ENCODE results near the gene TRIO.

The TRIO gene

GRCh38 chr5:14226149-14226548 lies 83.0 kb downstream of the TRIO start:
- H3K27me3 ChIP-seq (ENCODE audit: control insufficient read depth in 1 of 2, insufficient read depth in 2 of 2, low read length in 2 of 2): no peaks in the 10 kb centered on the region
- no peaks in the 10 kb centered on the region for H3K9me3 ChIP-seq (ENCODE audit: low read length)
- peaks cover 11% of the 10 kb centered on the region for H3K4me1 ChIP-seq (ENCODE audit: insufficient read depth, low read length)
- H3K4me3 ChIP-seq (ENCODE audit: low read depth in 1 of 2, low read length in 2 of 2): no peak overlapping the region
- no peak overlapping the region for H3K9ac ChIP-seq (ENCODE audit: low read length)
- no peak overlapping the region for H3K27ac ChIP-seq (ENCODE audit: low read depth, low read length)
- H3K36me3 ChIP-seq (ENCODE audit: insufficient read depth, low read length): no peaks in the 10 kb centered on the region

GRCh38 chr5:14226554-14226953 lies 83.4 kb downstream of the TRIO start:
- Histone ChIP-seq H3K9ac (ENCODE audit: low read length) (no peak overlapping the region), H3K36me3 (ENCODE audit: insufficient read depth, low read length) (no peaks in the 10 kb centered on the region), H3K27me3 (ENCODE audit: control insufficient read depth in 1 of 2, insufficient read depth in 2 of 2, low read length in 2 of 2) (no peaks in the 10 kb centered on the region), H3K4me1 (ENCODE audit: insufficient read depth, low read length) (peaks cover 7% of the 10 kb centered on the region), H3K27ac (ENCODE audit: low read depth, low read length) (no peak overlapping the region), H3K4me3 (ENCODE audit: low read depth in 1 of 2, low read length in 2 of 2) (no peak overlapping the region), H3K9me3 (ENCODE audit: low read length) (no peaks in the 10 kb centered on the region)

GRCh38 chr5:14226992-14227391 lies 83.8 kb downstream of the TRIO start:
- Histone ChIP-seq H3K9ac (ENCODE audit: low read length) (no peak overlapping the region), H3K4me1 (ENCODE audit: insufficient read depth, low read length) (peaks cover 6% of the 10 kb centered on the region), H3K27ac (ENCODE audit: low read depth, low read length) (no peak overlapping the region), H3K9me3 (ENCODE audit: low read length) (no peaks in the 10 kb centered on the region), H3K27me3 (ENCODE audit: control insufficient read depth in 1 of 2, insufficient read depth in 2 of 2, low read length in 2 of 2) (no peaks in the 10 kb centered on the region), H3K4me3 (ENCODE audit: low read depth in 1 of 2, low read length in 2 of 2) (no peak overlapping the region), H3K36me3 (ENCODE audit: insufficient read depth, low read length) (no peaks in the 10 kb centered on the region)

- Histone ChIP-seq H3K4me1 (ENCODE audit: insufficient read depth, low read length) (peaks cover 6% of the 10 kb centered on the region), H3K9me3 (ENCODE audit: low read length) (no peaks in the 10 kb centered on the region), H3K27me3 (ENCODE audit: control insufficient read depth in 1 of 2, insufficient read depth in 2 of 2, low read length in 2 of 2) (no peaks in the 10 kb centered on the region), H3K36me3 (ENCODE audit: insufficient read depth, low read length) (no peaks in the 10 kb centered on the region), H3K4me3 (ENCODE audit: low read depth in 1 of 2, low read length in 2 of 2) (no peak overlapping the region), H3K27ac (ENCODE audit: low read depth, low read length) (no peak overlapping the region), H3K9ac (ENCODE audit: low read length) (no peak overlapping the region)
These were observed 84.4 kb downstream of the TRIO start for GRCh38 chr5:14227513-14227912.

- Histone ChIP-seq H3K9me3 (ENCODE audit: low read length) (no peaks in the 10 kb centered on the region), H3K36me3 (ENCODE audit: insufficient read depth, low read length) (no peaks in the 10 kb centered on the region), H3K4me3 (ENCODE audit: low read depth in 1 of 2, low read length in 2 of 2) (no peak overlapping the region), H3K27me3 (ENCODE audit: control insufficient read depth in 1 of 2, insufficient read depth in 2 of 2, low read length in 2 of 2) (no peaks in the 10 kb centered on the region), H3K27ac (ENCODE audit: low read depth, low read length) (no peak overlapping the region), H3K9ac (ENCODE audit: low read length) (no peak overlapping the region), H3K4me1 (ENCODE audit: insufficient read depth, low read length) (peaks cover 6% of the 10 kb centered on the region)
These were observed 85.1 kb downstream of the TRIO start for GRCh38 chr5:14228219-14228618.

- Histone ChIP-seq H3K36me3 (ENCODE audit: insufficient read depth, low read length) (no peaks in the 10 kb centered on the region), H3K27ac (ENCODE audit: low read depth, low read length) (no peak overlapping the region), H3K4me3 (ENCODE audit: low read depth in 1 of 2, low read length in 2 of 2) (no peak overlapping the region), H3K9me3 (ENCODE audit: low read length) (no peaks in the 10 kb centered on the region), H3K27me3 (ENCODE audit: control insufficient read depth in 1 of 2, insufficient read depth in 2 of 2, low read length in 2 of 2) (no peaks in the 10 kb centered on the region), H3K4me1 (ENCODE audit: insufficient read depth, low read length) (peaks cover 6% of the 10 kb centered on the region), H3K9ac (ENCODE audit: low read length) (no peak overlapping the region)
These were observed 86.0 kb downstream of the TRIO start for GRCh38 chr5:14229181-14229580.

GRCh38 chr5:14229734-14230133 lies 86.6 kb downstream of the TRIO start:
- no peaks in the 10 kb centered on the region for H3K27me3 ChIP-seq (ENCODE audit: control insufficient read depth in 1 of 2, insufficient read depth in 2 of 2, low read length in 2 of 2)
- no peaks in the 10 kb centered on the region for H3K9me3 ChIP-seq (ENCODE audit: low read length)
- H3K4me3 ChIP-seq (ENCODE audit: low read depth in 1 of 2, low read length in 2 of 2): no peak overlapping the region
- H3K27ac ChIP-seq (ENCODE audit: low read depth, low read length): no peak overlapping the region
- no peaks in the 10 kb centered on the region for H3K36me3 ChIP-seq (ENCODE audit: insufficient read depth, low read length)
- no peak overlapping the region for H3K9ac ChIP-seq (ENCODE audit: low read length)
- H3K4me1 ChIP-seq (ENCODE audit: insufficient read depth, low read length): peaks cover 6% of the 10 kb centered on the region

GRCh38 chr5:14231156-14231555 lies 88.0 kb downstream of the TRIO start:
- Histone ChIP-seq H3K27ac (ENCODE audit: low read depth, low read length) (no peak overlapping the region), H3K27me3 (ENCODE audit: control insufficient read depth in 1 of 2, insufficient read depth in 2 of 2, low read length in 2 of 2) (no peaks in the 10 kb centered on the region), H3K4me3 (ENCODE audit: low read depth in 1 of 2, low read length in 2 of 2) (no peak overlapping the region), H3K36me3 (ENCODE audit: insufficient read depth, low read length) (no peaks in the 10 kb centered on the region), H3K9me3 (ENCODE audit: low read length) (no peaks in the 10 kb centered on the region), H3K4me1 (ENCODE audit: insufficient read depth, low read length) (peaks cover 6% of the 10 kb centered on the region), H3K9ac (ENCODE audit: low read length) (no peak overlapping the region)

GRCh38 chr5:14231890-14232289 lies 88.7 kb downstream of the TRIO start:
- Histone ChIP-seq H3K4me1 (ENCODE audit: insufficient read depth, low read length) (peaks cover 6% of the 10 kb centered on the region), H3K27ac (ENCODE audit: low read depth, low read length) (no peak overlapping the region), H3K27me3 (ENCODE audit: control insufficient read depth in 1 of 2, insufficient read depth in 2 of 2, low read length in 2 of 2) (no peaks in the 10 kb centered on the region), H3K4me3 (ENCODE audit: low read depth in 1 of 2, low read length in 2 of 2) (no peak overlapping the region), H3K9me3 (ENCODE audit: low read length) (no peaks in the 10 kb centered on the region), H3K9ac (ENCODE audit: low read length) (no peak overlapping the region), H3K36me3 (ENCODE audit: insufficient read depth, low read length) (no peaks in the 10 kb centered on the region)

- H3K4me1 ChIP-seq (ENCODE audit: insufficient read depth, low read length): peaks cover 29% of the 10 kb centered on the region
- no peak overlapping the region for H3K9ac ChIP-seq (ENCODE audit: low read length)
- H3K27ac ChIP-seq (ENCODE audit: low read depth, low read length): no peak overlapping the region
- H3K36me3 ChIP-seq (ENCODE audit: insufficient read depth, low read length): no peaks in the 10 kb centered on the region
- H3K27me3 ChIP-seq (ENCODE audit: control insufficient read depth in 1 of 2, insufficient read depth in 2 of 2, low read length in 2 of 2): no peaks in the 10 kb centered on the region
- no peaks in the 10 kb centered on the region for H3K9me3 ChIP-seq (ENCODE audit: low read length)
- H3K4me3 ChIP-seq (ENCODE audit: low read depth in 1 of 2, low read length in 2 of 2): no peak overlapping the region
These were observed 91.1 kb downstream of the TRIO start for GRCh38 chr5:14234204-14234603.

- no peak overlapping the region for H3K4me3 ChIP-seq (ENCODE audit: low read depth in 1 of 2, low read length in 2 of 2)
- no peak overlapping the region for H3K9ac ChIP-seq (ENCODE audit: low read length)
- H3K27ac ChIP-seq (ENCODE audit: low read depth, low read length): no peak overlapping the region
- H3K4me1 ChIP-seq (ENCODE audit: insufficient read depth, low read length): peaks cover 42% of the 10 kb centered on the region
- H3K27me3 ChIP-seq (ENCODE audit: control insufficient read depth in 1 of 2, insufficient read depth in 2 of 2, low read length in 2 of 2): no peaks in the 10 kb centered on the region
- H3K9me3 ChIP-seq (ENCODE audit: low read length): no peaks in the 10 kb centered on the region
- no peaks in the 10 kb centered on the region for H3K36me3 ChIP-seq (ENCODE audit: insufficient read depth, low read length)
These were observed 92.7 kb downstream of the TRIO start for GRCh38 chr5:14235872-14236271.

- H3K9ac ChIP-seq (ENCODE audit: low read length): no peak overlapping the region
- H3K4me1 ChIP-seq (ENCODE audit: insufficient read depth, low read length): peaks cover 48% of the 10 kb centered on the region
- no peaks in the 10 kb centered on the region for H3K27me3 ChIP-seq (ENCODE audit: control insufficient read depth in 1 of 2, insufficient read depth in 2 of 2, low read length in 2 of 2)
- no peak overlapping the region for H3K27ac ChIP-seq (ENCODE audit: low read depth, low read length)
- H3K9me3 ChIP-seq (ENCODE audit: low read length): no peaks in the 10 kb centered on the region
- no peaks in the 10 kb centered on the region for H3K36me3 ChIP-seq (ENCODE audit: insufficient read depth, low read length)
- H3K4me3 ChIP-seq (ENCODE audit: low read depth in 1 of 2, low read length in 2 of 2): no peak overlapping the region
These were observed 93.6 kb downstream of the TRIO start for GRCh38 chr5:14236757-14237156.

Data from muscle layer of colon (tissue), 2 donors.